ENCODE data around the gene CTNNA2.

Gene CTNNA2

DNA sequence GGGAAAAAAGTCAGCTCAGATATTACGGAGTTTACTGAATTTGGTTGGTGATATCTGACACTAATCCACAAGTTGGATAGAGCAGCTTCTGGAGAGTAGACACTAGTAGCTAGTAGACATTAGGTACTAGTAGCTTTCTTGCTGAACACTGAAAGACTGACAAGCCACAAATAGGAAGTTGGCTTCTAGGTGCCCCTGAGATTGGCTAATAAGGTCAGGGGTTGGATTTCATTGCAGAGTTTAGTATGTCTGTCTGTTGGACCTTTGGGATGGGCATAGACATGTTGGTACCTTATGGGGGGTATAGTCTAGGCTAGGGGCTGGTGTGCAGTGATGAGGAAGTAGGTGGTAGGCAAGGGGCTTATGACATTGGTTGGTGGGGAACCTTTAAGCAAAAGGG lies 956.6 kb downstream of the CTNNA2 start:
- H3K27ac ChIP-seq, result no peak overlapping the region

DNA sequence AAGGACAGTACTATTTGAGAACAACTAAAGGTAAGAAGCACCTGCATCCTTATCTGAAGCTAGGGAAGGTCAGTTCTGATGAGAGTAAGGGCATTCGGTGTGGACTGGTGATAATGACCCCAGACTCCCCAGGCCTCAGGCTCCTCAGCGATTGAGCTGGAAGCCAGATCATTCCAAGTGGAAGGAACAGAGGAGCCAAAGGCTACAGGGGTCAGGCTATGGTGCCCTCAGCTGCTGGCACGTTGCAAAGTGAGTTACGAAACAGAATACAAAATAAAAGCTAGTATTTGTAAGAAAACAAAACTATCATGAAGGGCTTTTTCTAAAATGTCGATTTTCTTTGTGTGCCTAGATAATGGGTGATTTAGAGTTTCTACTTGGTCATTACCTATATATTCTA lies 960.2 kb downstream of the CTNNA2 start:
- TF ChIP-seq, protein P1, sequence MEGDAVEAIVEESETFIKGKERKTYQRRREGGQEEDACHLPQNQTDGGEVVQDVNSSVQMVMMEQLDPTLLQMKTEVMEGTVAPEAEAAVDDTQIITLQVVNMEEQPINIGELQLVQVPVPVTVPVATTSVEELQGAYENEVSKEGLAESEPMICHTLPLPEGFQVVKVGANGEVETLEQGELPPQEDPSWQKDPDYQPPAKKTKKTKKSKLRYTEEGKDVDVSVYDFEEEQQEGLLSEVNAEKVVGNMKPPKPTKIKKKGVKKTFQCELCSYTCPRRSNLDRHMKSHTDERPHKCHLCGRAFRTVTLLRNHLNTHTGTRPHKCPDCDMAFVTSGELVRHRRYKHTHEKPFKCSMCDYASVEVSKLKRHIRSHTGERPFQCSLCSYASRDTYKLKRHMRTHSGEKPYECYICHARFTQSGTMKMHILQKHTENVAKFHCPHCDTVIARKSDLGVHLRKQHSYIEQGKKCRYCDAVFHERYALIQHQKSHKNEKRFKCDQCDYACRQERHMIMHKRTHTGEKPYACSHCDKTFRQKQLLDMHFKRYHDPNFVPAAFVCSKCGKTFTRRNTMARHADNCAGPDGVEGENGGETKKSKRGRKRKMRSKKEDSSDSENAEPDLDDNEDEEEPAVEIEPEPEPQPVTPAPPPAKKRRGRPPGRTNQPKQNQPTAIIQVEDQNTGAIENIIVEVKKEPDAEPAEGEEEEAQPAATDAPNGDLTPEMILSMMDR (IDR thresholded peaks at IDR 0.05), result no peak
- Histone ChIP-seq H3K27me3 (ENCODE audit: control insufficient read depth, insufficient read depth, low read length) (no peaks in the 10 kb centered on the region), H3K27ac (no peak overlapping the region), H3K9ac (no peak overlapping the region), H3K4me1 (no peaks in the 10 kb centered on the region), H3K36me3 (ENCODE audit: control insufficient read depth, insufficient read depth, low read length) (no peaks in the 10 kb centered on the region), H3K4me2 (ENCODE audit: low read length) (no peak overlapping the region), H2AFZ (no peak overlapping the region), H3K4me3 (ENCODE audit: low read depth, low read length) (no peak overlapping the region), H3K79me2 (no peaks in the 10 kb centered on the region), H3K9me3 (ENCODE audit: control insufficient read depth, low read length) (no peaks in the 10 kb centered on the region)

More for the DNA sequence above, 956.6 kb downstream of the CTNNA2 start:
- H3K79me2 ChIP-seq, result no peaks in the 10 kb centered on the region
- TF ChIP-seq, protein P1 (IDR thresholded peaks at IDR 0.05), result no peak
- H3K27me3 ChIP-seq (ENCODE audit: control insufficient read depth, insufficient read depth, low read length), result peaks cover 2% of the 10 kb centered on the region
- no peaks in the 10 kb centered on the region for H3K36me3 ChIP-seq (ENCODE audit: control insufficient read depth, insufficient read depth, low read length)
- no peaks in the 10 kb centered on the region for H3K4me1 ChIP-seq
- H3K4me2 ChIP-seq (ENCODE audit: low read length), result no peak overlapping the region
- H2AFZ ChIP-seq, result no peak overlapping the region
- no peaks in the 10 kb centered on the region for H3K9me3 ChIP-seq (ENCODE audit: control insufficient read depth, low read length)
- no peak overlapping the region for H3K4me3 ChIP-seq (ENCODE audit: low read depth, low read length)
- H3K9ac ChIP-seq, result no peak overlapping the region

DNA sequence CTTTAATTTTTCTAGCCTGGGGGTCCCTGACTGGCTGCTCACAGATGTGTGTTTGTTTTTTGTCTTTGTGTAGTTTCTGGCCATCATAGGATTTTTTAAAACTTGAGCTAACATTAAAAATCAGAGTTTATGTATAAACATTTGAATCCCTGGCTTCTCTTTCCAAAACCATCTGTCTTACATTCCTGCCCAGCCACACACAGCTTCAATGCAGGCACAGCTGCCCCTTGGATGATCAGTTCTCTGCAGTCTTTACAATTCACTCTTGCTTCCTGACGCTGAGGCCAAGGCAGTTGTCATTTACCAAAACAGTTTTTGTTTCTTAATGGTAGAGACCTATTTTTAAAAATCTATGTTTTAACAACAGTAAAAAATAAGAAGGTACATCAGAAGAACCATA lies 960.9 kb downstream of the CTNNA2 start:
- no peaks in the 10 kb centered on the region for H3K27me3 ChIP-seq (ENCODE audit: control insufficient read depth, insufficient read depth, low read length)
- no peaks in the 10 kb centered on the region for H3K4me1 ChIP-seq
- TF ChIP-seq, protein P1 (IDR thresholded peaks at IDR 0.05), result no peak
- no peaks in the 10 kb centered on the region for H3K36me3 ChIP-seq (ENCODE audit: control insufficient read depth, insufficient read depth, low read length)
- H3K4me3 ChIP-seq (ENCODE audit: low read depth, low read length), result no peak overlapping the region
- no peak overlapping the region for H3K9ac ChIP-seq
- no peaks in the 10 kb centered on the region for H3K79me2 ChIP-seq
- H3K9me3 ChIP-seq (ENCODE audit: control insufficient read depth, low read length), result no peaks in the 10 kb centered on the region
- no peak overlapping the region for H3K4me2 ChIP-seq (ENCODE audit: low read length)
- no peak overlapping the region for H2AFZ ChIP-seq
- H3K27ac ChIP-seq, result no peak overlapping the region

DNA sequence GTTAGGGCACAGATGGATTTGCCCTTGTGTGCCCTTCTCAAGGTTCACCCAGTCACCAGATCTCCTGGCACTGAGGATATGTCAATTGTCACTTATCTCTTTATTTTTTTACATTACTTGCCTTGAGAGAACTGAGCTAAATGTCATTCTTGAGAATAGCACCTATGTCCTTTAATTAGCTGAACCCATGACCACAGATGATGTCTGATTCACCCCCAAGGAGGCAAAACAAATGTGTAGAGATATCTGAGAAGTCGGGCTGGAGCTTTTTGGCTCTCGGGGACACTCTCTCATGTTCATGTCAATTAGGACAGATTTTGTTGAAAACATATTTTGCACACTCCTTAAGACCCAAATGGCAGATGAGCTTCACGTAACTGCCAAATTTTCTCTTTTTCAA lies 963.1 kb downstream of the CTNNA2 start:
- H3K4me2 ChIP-seq (ENCODE audit: low read length), result no peak overlapping the region
- H3K79me2 ChIP-seq, result no peaks in the 10 kb centered on the region
- H3K4me1 ChIP-seq, result no peaks in the 10 kb centered on the region
- no peak overlapping the region for H2AFZ ChIP-seq
- TF ChIP-seq, protein P1 (IDR thresholded peaks at IDR 0.05), result no peak
- no peaks in the 10 kb centered on the region for H3K36me3 ChIP-seq (ENCODE audit: control insufficient read depth, insufficient read depth, low read length)
- no peaks in the 10 kb centered on the region for H3K9me3 ChIP-seq (ENCODE audit: control insufficient read depth, low read length)
- no peak overlapping the region for H3K9ac ChIP-seq
- H3K4me3 ChIP-seq (ENCODE audit: low read depth, low read length), result no peak overlapping the region
- no peak overlapping the region for H3K27ac ChIP-seq
- H3K27me3 ChIP-seq (ENCODE audit: control insufficient read depth, insufficient read depth, low read length), result no peaks in the 10 kb centered on the region

DNA sequence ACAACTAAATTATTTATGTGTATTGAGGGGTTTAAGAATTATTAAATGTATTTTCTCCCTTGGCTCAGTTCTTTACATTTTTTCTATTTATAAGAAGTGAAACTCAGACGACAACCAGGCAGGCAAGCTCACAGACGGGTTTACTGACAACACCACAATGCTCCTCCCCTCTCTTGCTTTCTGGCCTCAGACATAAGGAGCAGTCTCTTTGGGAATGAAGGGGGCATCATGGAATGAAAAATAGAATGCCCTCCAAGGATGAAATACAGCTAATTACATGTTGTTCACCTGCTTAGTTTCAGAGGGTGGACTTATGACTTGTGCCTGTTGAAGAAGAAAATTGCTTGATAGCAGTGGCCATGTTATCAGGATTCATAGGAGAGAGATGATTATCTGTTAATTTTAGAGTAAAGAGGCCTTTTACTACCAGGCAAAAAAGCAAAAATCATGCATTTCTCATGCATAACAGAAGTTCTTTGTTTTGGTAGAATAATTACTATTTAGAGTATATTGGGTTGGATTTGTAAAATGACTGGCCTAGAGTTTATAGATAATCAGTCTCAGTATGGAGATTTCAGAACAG lies 963.8 kb downstream of the CTNNA2 start:
- no peaks in the 10 kb centered on the region for H3K36me3 ChIP-seq (ENCODE audit: control insufficient read depth, insufficient read depth, low read length)
- H3K27ac ChIP-seq, result no peak overlapping the region

More for the DNA sequence above, 963.8 kb downstream of the CTNNA2 start:
- Histone ChIP-seq H3K4me3 (ENCODE audit: low read depth, low read length) (no peak overlapping the region), H3K79me2 (no peaks in the 10 kb centered on the region), H3K27me3 (ENCODE audit: control insufficient read depth, insufficient read depth, low read length) (no peaks in the 10 kb centered on the region), H3K4me1 (no peaks in the 10 kb centered on the region), H3K9ac (no peak overlapping the region), H2AFZ (no peak overlapping the region), H3K9me3 (ENCODE audit: control insufficient read depth, low read length) (no peaks in the 10 kb centered on the region), H3K4me2 (ENCODE audit: low read length) (no peak overlapping the region)
- TF ChIP-seq, protein P1 (IDR thresholded peaks at IDR 0.05), result no peak

Data from parathyroid adenoma (tissue), 2 donors.